ENCODE results near the gene MICAL3.
"Not testable (repeated sequence)": the region's sequence is repeated elsewhere in the genome, so short reads cannot be mapped to it uniquely, and the experiment has no call there.

Gene MICAL3

DNA sequence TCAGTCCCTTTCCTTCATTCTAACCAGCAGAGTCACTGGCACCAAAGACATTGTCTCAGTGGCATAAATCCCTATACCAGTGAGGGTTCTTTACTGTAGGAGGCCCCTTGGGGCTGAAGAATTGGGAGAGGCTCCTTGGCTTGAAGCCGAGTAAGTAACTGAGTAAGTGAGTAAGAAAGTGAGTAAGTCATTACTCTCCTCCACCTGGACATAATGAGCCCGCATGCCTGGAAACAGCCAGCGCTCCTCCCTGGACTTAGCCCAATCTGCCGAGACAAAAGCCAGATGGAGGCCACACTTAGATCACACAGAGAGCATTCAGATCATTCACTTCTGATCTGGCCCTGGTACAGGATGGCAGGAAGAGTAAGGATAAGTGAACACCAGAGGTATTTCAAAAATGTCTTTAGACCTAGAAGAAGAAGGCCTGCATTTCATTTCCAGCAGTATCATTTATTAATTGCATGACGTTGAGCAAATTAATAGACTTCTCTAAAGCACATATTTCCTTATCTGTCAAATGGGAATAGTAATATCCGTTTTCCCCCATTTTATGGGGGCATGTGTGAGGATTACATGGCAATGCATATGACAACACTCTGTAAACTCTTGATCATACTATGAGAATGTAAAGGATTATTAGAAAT is 8.2 kb upstream of the MICAL3 start:
- in situ Hi-C loops (cut with HindIII; ENCODE audit: low sequenced_read_pairs): no loop called here

DNA sequence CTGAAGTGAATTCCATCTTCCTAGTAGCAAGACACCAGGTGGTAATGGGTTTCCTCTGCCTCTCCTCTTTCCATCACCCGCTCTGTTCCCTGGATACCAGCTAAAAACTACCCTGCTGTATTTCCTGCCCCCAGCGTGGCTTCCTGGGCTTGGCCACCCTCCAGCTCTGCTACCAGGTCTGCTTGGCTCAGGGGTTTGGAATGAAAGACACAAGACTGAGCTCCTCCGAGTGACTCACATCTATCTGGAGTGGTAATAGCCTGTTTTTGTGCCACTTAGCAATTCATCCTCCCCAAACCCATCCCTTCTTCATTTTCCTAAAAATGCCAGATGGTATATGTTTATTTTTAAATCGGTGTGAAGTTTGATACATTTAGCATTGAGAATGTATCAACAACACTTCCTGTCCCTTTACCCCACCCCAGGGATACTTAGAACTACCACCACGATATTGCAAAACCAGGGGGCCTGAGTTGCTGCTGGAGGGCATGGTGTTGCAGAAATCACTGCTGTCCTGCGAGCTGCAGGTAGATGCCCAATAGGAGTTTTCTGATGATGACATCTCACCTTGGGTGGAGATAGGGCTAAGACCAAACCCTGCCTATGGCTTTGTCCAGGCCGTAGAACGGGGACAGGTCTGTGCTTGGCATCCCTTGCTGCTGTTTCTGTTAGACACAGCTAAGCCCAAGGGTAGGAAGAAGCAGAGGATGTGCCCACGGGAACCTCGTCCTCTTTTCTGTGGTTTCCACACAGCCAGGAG is 7.5 kb upstream of the MICAL3 start:
- in situ Hi-C loops (cut with HindIII; ENCODE audit: low sequenced_read_pairs): no loop called here

DNA sequence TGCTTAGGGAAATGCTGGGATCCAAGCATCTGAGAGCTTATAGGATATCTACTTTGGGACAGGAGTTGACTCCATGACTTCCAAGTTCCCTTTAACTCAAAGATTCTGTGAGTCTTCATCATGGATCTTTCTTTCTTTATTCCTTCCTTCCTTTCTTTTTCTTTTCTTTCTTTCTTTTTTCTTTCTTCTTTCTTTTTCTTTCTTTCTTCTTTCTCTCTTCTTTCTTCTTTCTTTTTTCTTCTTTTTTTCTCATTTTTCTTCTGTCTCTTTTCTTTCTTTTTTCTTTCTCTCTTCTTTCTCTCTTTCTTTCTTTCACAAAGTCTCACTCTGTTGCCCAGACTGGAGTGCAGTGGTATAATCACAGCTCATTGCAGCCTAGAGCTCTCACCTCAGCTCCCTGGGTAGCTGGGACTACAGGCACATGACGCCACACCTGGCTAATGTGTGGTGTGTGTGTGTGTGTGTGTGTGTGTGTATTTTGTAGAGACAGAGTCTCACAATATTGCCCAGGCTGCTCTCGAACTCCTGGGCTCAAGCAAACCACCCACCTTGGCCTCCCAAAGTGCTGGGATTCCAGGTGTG is 5.4 kb upstream of the MICAL3 start:
- in situ Hi-C loops (cut with HindIII; ENCODE audit: low sequenced_read_pairs): no loop called here

DNA sequence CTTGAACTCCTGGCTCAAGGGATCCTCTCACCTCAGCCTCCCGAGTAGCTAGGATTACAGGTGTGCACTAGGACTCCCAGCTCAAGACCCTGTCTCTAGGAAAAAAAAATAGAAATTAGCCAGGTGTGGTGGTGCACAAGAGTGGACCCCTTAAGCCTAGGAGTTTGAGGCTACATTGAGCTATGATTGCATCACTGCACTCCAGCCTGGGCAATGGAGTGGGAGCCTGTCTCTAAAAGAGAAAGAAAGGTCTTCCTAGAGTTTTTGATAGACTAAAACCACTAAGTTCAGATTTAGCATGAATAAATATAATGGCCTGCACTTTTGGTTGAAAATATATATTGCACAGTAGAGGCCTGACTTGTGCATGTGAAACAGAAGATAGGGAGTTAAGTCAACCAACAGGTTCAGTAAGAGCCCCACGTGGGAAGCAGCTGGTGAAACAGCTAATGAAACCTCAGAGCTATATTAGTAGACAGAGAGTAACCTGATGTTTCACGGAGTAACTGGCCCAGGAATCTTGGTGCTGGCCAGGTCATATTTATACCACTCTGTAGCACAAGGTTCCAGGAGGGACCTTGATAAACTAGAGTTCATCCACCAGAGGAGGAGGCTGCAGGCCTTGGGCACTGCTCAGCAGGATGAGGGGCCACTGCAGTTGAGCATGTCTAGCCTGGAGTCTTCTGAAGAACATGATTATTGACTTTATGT is 4.6 kb upstream of the MICAL3 start:
- in situ Hi-C loops (cut with HindIII; ENCODE audit: low sequenced_read_pairs): no loop called here

DNA sequence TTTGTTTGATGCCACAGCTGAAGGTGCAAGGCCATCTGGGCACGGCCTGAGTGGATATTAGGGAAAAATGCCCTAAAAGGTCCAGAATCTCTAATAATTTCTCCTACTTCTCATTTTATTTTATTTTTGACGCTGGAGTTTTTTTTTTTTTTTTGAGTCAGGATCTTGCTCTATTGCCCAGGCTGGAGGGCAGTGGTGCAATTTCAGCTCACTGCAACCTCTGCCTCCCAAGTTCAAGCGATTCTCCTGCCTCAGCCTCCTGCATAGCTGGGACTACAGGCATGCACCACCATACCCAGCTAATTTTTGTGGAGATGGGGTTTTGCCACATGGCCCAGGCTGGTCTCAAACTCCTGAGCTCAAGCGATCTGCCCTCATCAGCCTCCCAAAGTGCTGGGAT is 1.5 kb upstream of the MICAL3 start:
- in situ Hi-C loops (cut with HindIII; ENCODE audit: low sequenced_read_pairs): not testable (repeated sequence)

DNA sequence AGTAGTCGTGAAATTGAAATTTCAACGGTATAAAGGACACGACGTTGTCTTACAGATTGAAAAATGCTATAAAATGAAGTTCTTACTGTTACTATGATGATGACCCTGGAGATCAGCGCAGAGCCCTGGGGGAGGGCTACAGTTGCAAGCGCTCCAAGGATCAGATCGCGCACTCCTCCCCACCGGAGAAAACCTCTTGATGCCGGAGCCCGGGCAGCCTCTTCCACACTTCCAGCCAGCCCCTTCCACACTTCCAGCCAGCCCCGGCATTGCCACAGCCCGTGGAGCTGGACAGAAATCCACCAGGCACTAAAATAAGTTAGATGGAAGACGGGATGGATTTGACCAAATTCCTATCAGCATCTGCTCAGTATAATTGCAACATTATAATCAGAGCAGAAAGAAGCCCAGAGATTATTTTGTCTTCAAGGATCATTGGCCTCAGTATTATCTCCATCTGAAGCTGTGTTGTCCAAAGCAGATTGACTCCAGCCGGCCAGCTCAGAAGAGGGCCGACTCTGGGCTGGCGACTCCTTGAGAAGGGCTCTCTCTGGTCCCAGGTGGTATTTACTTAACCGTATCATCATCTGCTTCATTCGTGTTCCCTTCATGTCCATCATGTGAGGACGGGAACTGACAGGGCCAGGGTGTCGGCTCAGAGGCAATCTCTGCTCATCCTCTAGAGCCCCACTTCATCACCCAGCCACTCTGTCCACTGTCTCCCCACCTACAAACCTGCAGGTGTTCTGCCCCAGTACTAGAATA is 777 bp upstream of the MICAL3 start:
- in situ Hi-C loops (cut with HindIII; ENCODE audit: low sequenced_read_pairs): no loop called here

DNA sequence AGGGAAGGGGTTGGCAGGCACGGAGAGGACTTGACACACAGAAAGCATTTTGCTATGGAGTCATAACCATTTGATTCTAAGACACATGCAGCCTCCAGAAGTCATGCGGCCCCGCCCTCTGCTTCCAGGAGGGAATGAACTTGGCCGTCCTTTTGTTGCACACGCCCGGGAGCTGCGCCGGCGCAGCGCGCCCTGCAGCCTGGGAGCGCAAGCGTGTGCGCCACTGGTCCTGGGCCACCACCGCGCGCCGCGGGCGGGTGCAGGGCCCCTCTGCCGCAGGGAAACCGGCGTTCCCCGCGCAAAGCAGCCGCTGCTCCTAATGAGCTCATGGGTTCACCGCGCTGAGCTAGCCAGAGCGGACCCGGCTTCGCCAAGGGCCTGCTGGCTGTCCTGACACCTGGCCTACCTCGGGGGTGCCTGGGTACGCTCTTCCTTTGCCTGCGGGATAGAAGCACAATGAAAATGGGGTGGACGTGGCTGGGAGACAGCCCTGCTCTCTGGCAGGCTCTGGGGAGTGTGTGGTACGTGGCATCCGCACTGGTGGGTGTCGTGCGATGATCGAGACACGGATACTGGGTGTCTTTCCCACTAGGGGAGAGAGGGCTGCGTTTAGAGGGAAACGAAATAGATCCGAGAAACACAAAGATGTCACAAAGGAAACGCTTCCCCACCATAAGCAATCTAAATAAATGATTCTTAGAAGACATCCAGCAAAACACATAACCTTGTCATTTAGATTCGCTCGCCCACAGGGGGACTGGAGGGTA is 669 bp downstream of the MICAL3 start:
- in situ Hi-C loops (cut with HindIII; ENCODE audit: low sequenced_read_pairs): no loop called here

DNA sequence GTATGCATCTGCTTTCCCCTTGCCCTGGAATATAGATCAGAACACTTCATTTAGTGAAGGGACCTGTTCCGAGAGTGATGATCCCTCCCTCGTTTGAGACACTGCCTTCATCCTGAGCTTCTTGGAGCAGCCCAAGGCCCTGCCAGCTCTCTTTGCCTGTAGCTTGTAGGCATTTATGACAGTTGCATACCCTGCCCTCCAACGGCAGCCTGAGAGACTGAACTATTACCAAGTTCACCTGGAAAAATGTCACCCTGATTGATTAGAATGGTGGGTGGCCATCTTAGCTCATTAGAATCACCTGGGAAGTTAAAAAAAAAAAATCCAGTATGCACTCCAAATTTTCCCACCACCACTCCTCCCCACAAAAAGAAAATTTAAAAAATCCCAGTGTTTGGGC is 1.5 kb downstream of the MICAL3 start:
- in situ Hi-C loops (cut with HindIII; ENCODE audit: low sequenced_read_pairs): no loop called here

DNA sequence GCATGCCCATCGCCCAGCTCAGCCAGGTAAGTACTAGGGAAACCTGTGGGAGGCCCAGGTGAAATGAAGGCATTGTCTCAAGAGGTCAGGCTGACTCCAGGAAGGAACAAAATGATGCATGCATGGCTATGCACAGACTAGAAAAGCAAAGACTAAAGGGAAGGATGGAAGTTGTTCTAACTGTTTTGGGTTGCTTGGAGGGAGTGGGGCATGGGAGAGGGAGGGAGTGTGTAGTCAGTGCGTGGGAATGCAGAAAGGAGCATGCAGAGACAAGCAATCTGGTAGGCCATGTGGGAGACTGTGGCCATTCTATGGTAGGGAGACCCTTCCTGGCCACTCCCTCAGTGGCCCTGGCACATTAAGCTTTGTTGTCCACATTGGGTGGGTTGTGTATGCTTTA is 2.9 kb downstream of the MICAL3 start:
- in situ Hi-C loops (cut with HindIII; ENCODE audit: low sequenced_read_pairs): no loop called here

DNA sequence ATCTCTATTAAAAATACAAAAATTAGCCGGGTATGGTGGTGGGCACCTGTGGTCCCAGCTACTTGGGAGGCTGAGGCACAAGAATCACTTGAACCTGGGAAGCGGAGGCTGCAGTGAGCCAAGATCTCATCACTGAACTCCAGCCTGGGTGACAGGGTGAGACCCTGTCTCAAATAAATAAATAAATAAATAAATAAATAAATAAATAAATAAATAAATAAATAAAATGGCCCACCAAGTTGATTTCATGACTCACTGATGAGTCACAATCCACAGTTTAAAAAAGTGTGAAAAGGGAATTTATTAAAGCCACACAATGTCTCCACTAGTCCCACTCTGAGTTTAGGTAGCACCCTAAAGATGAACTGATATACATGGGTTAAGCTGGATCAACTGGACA is 3.6 kb downstream of the MICAL3 start:
- in situ Hi-C loops (cut with HindIII; ENCODE audit: low sequenced_read_pairs): not testable (repeated sequence)

DNA sequence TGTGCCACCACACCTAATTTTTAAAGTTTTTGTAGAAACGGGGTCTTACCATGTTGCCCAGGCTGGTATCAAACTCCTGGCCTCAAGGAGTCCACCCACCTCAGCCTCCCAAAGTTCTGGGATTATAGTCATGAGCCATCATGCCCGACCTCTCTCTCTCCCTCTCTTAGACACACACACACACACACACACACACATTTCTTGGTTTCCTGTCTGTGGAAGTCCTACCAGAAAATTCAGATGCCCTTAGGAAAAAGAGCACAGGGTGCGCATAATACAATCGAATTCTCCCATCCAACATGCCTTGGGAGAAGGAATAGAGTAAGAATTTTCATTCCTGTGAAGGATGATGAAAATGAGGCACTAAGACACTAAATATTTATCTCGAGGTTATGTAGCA is 10.4 kb downstream of the MICAL3 start:
- in situ Hi-C loops (cut with HindIII; ENCODE audit: low sequenced_read_pairs): no loop called here

DNA sequence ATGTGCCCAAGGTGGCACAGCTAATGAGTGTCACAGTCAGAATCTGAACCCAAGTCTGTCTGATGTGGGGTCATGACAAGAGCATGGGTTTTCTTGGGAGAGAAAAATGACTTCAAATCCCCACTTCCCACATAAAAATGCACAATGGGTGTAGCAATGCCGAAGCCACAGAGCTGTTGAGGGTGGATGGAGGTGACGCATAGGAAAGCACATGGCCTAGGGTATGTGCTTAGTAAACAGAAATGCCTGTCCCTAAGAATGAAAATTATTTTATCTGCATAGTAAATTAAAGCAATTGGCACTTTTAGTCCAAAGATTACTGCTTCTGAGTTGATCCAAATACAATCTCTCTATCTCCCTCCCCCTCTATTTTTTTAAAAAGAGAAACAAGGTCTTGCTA is 10.9 kb downstream of the MICAL3 start:
- in situ Hi-C loops (cut with HindIII; ENCODE audit: low sequenced_read_pairs): no loop called here

DNA sequence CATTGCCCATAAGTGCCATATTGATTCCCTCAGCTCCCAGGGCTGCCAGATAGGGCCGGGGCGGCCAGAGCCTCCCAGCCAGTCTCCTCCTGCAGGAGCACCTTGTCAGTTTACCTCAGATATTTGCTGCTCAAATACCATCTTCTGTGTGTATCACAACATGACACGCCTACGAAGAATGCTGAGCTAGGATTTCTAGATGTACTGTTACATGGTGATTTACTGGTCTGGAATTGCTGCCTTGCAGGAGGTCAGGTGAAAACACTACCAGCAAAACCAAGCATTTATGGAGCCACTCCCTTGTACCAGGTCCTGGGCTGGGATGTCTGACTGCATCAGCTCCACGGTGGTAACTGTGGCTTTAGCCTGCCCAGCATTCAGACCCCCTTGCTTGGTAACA is 11.8 kb downstream of the MICAL3 start:
- in situ Hi-C loops (cut with HindIII; ENCODE audit: low sequenced_read_pairs): no loop called here

DNA sequence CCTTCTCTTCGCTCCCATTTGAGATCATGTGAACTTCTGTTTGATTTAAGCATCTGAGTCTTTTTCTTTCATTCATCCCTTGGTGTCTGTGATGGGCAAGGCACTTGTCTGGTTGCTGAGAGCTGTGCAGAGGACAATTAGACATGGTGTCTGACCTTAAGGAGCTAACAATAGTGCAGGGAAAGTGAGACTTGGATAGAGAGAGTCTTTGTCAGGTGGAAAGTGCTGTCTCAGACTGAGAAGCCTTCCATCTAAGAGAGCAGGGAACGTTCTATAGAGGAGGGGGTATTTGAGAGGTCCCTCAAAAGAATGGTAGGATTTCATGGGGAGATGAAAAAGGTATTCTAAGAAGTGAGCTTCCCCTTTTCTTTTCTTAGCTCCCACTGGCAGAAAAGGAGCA is 14.1 kb downstream of the MICAL3 start:
- in situ Hi-C loops (cut with HindIII; ENCODE audit: low sequenced_read_pairs): no loop called here

DNA sequence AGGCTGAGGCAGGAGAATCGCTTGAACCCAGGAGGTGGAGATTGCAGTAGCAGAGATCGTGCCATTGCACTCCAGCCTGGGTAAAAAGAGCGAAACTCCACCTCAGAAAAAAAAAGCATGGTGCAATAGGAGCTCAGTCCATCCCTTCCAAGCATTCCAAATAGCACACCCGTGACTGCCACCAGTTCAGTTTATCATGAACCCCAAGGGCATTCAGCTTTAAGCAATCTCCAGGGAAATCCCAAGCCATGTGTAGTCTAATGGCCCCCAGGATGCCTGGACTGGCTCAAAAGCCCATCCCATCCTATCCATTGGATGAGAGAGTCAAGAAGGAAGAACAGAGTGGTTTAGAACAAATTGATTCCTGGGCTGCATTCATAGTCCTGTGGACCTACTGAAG is 16.2 kb downstream of the MICAL3 start:
- in situ Hi-C loops (cut with HindIII; ENCODE audit: low sequenced_read_pairs): no loop called here

DNA sequence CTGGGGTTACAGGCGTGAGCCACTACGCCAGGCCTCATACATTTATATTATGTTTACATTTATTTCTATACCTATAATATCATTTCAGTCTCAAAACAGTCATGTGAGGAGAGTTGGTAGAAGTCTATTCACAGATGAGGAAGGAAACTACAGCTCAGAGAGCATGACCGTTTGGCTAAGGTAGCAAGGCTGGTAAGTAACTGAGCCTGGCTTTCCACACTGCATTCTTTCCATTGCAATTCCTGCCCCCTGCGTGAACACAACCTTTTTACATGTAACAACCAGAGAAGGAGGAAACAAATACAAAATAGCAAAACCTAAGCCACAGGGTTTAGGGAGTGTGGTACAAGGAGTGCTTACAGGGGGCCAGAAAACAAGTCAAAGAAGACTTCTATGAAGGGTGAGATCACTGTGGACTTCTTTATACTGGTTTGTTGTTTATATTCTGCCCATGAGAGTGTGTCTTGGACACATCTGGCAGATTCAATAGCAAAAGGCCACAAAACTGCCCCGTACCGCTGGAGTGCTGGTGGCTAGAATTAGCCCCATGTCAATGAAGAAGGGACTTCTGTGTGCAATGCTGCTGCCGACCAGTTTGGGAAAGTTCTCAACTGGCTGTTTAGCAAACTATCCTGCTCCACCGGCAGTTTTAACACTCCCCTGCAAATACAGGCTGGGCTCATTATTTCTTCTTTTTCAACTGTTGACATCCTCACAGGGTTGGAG is 19.0 kb downstream of the MICAL3 start:
- in situ Hi-C loops (cut with HindIII; ENCODE audit: low sequenced_read_pairs): no loop called here

DNA sequence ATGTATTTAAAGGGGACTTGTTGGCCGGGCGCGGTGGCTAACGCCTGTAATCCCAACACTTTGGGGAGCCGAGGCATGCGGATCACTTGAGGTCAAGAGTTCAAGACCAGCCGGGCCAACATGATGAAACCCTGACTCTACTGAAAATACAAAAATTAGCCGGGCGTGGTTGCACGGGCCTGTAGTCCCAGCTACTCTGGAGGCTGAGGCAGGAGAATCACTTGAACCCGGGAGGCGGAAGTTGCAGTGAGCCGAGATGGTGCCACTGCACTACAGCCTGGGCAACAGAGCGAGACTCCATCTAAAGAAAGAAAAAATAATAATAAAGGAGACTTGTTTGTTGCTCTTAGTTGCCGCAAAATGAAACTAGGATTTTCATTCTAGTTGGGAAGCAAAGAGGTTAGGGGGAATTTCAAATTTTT is 22.5 kb downstream of the MICAL3 start:
- in situ Hi-C loops (cut with HindIII; ENCODE audit: low sequenced_read_pairs): loop anchor here (5.0 kb wide), 2 partner anchors 40 to 90 kb away; no protein-coding TSS in a partner anchor

DNA sequence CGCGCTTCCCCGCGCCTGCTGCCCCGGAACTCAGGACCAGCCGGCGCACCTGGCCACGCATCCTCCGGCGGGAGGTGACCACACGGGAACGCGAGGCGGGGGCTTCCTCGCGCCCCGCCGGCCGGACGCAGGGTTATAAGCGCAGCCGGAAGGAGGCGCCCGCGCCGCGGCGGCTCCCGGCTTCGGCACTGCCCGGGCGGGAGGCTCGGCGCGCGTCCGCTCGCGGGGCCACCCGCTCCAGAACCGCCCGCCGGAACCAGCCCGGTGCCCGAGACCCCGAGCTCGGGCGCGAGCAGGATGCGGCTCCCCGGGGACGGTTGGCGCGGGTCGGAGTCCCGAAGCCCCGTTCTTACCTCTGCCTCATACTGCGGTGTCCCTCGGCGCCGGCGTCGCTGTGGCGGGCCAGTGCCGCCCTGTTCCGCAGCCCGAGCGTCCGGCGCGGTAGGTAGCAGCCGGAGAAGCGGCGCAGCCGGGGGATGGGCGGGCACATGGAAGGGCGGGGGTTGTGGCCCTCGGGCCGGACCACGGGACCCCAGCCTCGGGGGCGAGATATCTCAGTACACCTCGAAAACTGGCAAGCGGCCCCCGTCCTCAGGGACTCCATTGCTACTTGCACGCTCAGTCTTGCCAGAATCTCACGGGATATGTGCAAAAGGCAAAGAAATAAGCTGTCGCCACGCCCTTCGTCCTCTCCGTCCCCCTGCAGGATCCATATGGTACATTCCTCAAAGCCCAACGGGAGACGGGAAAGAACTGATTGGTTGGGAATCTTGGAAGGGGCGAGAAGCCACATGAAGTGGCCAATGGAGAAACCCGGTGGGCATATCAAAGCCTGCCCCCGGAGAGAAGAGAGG is 23.1 kb downstream of the MICAL3 start:
- in situ Hi-C loops (cut with HindIII; ENCODE audit: low sequenced_read_pairs): loop anchor here (5.0 kb wide), 2 partner anchors 41 to 89 kb away; no protein-coding TSS in a partner anchor
